Lower leg skin (tissue), 3 donors: ENCODE data around the gene POLA1.
"Not testable (repeated sequence)": the region's sequence is repeated elsewhere in the genome, so short reads cannot be mapped to it uniquely, and the experiment has no call there.

Source experiments
- POLR2A ChIP-seq, 2 donors: fragments of 450-650 bp; IDR thresholded peaks; one replicate each; pipeline ENCODE4 v1.6.1; 2016 to 2017; ENCODE audit warnings: antibody characterized with exemption in 2 of 2, mild to moderate bottlenecking in 1 of 2, moderate library complexity in 1 of 2
- TF ChIP-seq, protein P1 (sequence below), 3 donors: fragments of 450-650 bp; IDR thresholded peaks; one replicate each; pipeline ENCODE4 v1.5.1; 2016; ENCODE audit warnings: antibody characterized with exemption in 3 of 3, mild to moderate bottlenecking in 3 of 3, moderate library complexity in 2 of 3

DNA sequence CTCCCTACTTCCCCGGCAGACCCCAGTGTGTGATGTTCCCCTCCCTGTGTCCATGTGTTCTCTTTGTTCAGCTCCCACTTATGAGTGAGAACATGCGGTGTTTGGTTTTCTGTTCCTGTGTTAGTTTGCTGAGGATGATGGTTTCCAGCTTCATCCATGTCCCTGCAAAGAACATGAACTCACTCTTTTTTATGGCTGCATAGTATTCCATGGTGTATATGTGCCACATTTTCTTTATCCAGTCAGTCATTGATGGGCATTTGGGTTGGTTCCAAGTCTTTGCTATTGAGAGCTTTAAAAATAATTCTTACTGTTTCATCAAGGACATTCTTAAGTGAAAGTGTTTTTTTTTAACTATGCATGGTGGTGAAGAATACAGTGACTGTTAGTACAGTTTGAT lies 126.1 kb downstream of the POLA1 start:
- TF ChIP-seq, protein P1, sequence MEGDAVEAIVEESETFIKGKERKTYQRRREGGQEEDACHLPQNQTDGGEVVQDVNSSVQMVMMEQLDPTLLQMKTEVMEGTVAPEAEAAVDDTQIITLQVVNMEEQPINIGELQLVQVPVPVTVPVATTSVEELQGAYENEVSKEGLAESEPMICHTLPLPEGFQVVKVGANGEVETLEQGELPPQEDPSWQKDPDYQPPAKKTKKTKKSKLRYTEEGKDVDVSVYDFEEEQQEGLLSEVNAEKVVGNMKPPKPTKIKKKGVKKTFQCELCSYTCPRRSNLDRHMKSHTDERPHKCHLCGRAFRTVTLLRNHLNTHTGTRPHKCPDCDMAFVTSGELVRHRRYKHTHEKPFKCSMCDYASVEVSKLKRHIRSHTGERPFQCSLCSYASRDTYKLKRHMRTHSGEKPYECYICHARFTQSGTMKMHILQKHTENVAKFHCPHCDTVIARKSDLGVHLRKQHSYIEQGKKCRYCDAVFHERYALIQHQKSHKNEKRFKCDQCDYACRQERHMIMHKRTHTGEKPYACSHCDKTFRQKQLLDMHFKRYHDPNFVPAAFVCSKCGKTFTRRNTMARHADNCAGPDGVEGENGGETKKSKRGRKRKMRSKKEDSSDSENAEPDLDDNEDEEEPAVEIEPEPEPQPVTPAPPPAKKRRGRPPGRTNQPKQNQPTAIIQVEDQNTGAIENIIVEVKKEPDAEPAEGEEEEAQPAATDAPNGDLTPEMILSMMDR (IDR thresholded peaks at IDR 0.05), result not testable (repeated sequence)
- not testable (repeated sequence) for TF ChIP-seq POLR2A (IDR thresholded peaks at IDR 0.05)
